ENCODE data around the gene DPP8.
"Not testable (repeated sequence)": the region's sequence is repeated elsewhere in the genome, so short reads cannot be mapped to it uniquely, and the experiment has no call there.

DPP8 gene

DNA sequence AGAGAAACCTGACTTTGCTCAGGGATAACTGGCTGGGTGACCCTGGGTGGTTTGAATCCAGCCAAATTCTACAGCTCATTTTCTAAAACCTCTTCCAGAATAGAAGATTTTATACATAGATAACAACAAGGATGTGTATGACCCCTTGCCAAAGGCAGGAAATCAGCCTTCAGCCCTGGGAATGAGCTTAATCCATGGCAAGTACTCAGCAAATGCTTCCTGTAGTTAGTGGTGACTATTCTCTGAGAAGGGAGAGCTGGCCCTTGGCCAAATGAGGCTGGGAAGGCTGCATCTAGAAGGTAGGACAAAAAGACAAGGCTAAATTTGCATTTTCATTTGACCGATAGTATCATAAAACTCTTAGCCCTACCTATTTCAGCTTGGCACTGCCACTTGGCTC is 8.1 kb upstream of the DPP8 start:
- no peak for DNase-seq (ENCODE audit: low read depth in 2 of 2)

GRCh38 chr15:65524226-65524625 is 6.7 kb upstream of the DPP8 start:
- DNase-seq (ENCODE audit: low read depth in 2 of 2): no peak

DNA sequence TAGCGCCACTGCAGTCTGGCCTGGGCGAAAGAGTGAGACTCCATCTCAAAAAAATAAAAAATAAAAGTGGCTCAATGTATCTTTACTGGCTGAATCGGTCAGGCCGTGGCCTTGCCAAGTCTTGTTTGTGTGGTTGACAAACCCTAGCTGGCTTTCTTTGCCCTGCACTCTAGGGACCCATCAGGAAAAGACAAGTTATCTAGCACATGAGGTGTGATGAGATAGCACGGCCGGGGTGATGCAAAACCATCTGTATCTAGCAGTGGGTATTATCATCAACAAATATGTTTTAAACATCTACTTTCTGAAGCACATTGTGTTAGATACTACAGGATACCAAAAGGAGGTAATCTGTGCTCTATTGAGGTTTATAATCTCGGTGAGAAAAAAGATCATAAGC is 3.9 kb upstream of the DPP8 start:
- DNase-seq (ENCODE audit: low read depth in 2 of 2): no peak

GRCh38 chr15:65518633-65519285 is 1.3 kb upstream of the DPP8 start:
- DNase-seq (ENCODE audit: low read depth in 2 of 2): no peak

GRCh38 chr15:65517866-65518207 is 348 bp upstream of the DPP8 start:
- DNase-seq (ENCODE audit: low read depth in 2 of 2): no peak

DNA sequence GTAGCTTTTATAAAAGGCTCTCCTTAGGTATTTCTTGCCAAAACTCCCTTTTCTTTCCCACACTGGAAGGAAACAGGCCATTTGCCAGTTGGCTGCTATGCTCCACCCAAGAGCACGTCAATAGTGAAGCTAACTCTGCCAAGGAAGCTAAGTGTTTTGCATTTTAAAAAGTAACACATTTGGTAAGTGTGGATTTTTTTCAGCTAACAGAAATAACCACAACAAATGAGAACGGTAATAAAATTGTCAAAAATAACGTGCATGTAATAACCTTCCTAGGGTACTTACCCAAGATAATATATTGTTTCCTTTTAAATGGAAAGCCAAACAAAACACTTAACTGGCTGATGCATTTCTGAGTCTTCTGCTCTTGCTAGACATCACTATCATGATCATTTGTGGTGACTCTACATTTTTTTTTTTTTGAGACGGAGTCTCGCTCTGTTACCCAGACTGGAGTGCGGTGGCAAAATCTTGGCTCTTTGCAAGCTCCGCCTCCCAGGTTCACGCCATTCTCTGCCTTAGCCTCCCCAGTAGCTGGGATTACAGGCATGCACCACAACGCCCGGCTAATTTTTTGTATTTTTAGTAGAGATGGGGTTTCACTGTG is 4.6 kb downstream of the DPP8 start:
- DNase-seq (ENCODE audit: low read depth in 2 of 2): no peak

- DNase-seq (ENCODE audit: low read depth in 2 of 2): no peak
Observed at GRCh38 chr15:65512189-65512588, 5.3 kb downstream of the DPP8 start.

GRCh38 chr15:65509321-65509720 is 8.2 kb downstream of the DPP8 start:
- DNase-seq (ENCODE audit: low read depth in 2 of 2): no peak

DNA sequence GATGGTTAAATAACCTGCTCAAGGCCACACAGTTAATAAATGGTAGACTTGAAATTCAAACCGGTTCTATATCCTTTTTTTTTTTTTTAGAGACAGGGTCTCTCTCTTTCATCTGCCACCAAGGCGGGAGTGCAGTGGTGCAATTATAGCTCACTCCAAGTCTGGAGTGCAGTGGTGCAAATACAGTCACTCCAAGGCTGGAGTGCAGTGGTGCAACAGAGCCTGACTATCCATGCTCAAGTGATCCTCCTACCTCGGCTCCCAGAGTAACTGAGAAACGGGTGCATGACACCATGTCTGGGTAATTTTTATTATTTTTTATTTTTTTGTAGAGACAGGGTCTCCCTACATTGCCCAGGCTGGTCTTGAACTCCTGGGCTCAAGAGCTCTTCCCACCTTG is 23.4 kb downstream of the DPP8 start:
- DNase-seq (ENCODE audit: low read depth in 2 of 2): no peak

DNA sequence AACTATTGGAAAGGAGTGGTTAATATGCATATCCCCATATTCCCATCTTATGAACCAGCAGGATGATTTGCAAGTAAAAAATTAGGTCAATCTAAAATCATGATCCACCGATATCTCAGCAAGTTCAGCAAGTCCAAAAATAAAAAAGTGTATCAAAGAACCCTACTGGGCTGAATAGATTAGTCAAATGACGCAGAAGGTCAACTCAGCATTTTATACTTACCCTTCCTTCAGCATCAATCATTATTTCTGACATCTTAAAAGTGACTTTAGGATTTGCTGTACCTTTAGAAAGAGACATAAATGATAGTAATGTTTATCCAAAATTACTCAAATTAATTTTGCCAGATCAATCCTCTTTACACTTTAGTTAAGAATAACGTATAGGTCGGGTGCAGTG is 32.6 kb downstream of the DPP8 start:
- DNase-seq (ENCODE audit: low read depth in 2 of 2): no peak

GRCh38 chr15:65476903-65477302 is 40.6 kb downstream of the DPP8 start:
- DNase-seq (ENCODE audit: low read depth in 2 of 2): no peak

DNA sequence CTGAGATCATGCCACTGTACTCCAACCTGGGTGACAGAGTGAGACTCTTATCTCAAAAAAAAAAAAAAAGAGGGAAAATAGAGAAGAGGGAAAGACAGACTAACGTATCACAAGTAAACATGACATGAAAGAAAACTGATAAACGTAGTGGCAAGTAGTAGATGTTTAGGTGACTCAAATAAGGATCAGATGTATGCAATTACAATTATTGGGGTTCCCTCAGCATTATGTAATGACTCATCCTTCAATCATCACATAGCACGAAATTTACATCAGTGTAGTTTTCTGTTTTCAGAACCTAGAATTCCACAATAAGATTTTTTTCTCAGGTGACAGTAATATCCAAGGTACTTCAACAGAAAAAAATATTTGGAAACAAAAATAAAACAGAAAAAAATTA is 46.6 kb downstream of the DPP8 start:
- no peak for DNase-seq (ENCODE audit: low read depth in 2 of 2)

- DNase-seq (ENCODE audit: low read depth in 2 of 2): no peak
Observed at GRCh38 chr15:65468229-65468909, 49.1 kb downstream of the DPP8 start.

DNA sequence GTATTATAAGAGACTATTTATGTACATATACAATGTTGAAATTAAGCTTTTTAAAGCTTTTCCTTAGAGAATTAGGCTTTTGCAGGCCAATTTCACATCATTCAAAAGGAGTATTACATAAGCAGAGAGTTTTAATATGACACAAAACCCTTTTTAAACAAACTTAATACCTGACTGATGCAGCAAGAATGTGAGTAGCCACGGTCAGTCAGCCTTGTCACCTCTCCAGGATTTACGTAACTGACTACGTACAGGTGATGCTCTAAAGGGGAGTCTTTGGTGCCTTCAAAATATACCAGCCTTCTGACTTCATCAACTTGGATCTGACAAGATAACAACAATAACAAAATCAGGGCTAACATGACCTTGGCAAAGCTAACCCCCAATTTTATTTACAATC is 50.6 kb downstream of the DPP8 start:
- DNase-seq (ENCODE audit: low read depth in 2 of 2): no peak

- not testable (repeated sequence) for DNase-seq (ENCODE audit: low read depth in 2 of 2)
Observed at GRCh38 chr15:65463096-65463495, 54.4 kb downstream of the DPP8 start.

DNA sequence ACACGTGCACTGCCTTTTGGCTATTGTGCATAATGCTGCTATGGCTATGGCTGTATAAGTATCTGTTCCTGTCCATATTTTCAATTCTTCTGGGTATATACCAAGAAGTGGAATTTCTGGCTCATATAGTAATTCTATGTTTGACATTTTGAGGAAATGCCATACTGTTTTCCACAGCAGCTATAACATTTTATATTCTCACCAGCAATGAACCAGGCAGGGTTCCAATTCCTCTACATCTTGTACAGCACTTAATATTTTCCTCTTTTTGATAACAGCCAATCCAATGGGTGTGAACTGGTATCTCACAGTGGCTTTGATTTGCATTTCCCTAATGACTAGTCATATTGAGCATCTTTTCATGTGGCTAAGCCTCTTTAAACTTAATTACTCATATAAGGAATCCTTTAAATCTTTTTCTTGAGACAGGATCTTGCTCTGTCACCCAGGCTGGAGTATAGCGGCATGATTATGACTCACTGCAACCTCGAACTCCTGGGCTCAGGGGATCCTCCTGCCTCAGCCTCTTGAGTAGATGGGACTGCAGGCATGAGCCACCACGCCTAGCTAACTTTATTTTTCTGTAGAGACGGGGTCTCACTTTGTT is 56.6 kb downstream of the DPP8 start:
- peak; percentile 26 for DNase-seq (ENCODE audit: low read depth in 2 of 2)

DNA sequence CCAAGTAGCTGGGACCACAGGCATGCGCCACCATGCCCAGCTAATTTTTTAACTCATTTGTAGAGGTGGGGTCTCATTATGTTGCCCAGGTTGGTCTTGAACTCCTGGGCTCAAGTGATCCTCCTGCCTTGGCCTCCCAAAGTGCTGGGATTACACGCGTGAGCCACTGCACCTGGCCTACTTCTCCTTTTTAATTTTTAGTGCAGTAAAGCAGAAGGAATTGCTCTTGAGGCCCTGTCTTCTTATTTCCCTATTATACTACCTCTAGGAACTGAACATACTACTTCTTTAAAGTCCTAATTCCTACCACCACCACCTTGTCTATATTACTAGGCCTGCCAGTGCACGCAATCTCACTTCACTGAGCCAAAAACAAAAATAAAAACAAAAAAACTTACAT is 62.2 kb downstream of the DPP8 start:
- not testable (repeated sequence) for DNase-seq (ENCODE audit: low read depth in 2 of 2)

DNA sequence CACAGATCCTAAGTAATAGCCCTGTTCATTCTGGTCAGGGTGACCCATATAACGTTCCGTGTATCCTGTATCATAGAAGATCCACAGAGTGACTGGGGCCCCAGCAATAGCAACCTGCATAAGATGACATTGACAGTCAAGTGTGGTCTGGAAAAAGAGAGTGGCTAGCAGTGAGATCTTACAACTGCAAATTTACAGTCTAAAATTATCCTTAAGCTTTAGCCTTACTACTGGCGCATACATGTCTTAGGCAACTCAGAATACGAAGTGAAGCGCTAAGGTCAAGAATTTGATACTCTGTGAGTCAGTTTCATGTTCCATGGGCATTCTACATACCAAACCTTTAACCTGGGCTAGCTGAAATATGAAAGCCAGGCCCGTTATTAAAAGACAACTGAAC is 65.5 kb downstream of the DPP8 start:
- no peak for DNase-seq (ENCODE audit: low read depth in 2 of 2)

GRCh38 chr15:65450556-65450955 is 66.9 kb downstream of the DPP8 start:
- no peak for DNase-seq (ENCODE audit: low read depth in 2 of 2)

- DNase-seq (ENCODE audit: low read depth in 2 of 2): no peak
Observed at GRCh38 chr15:65447145-65447544, 70.3 kb downstream of the DPP8 start.

DNA sequence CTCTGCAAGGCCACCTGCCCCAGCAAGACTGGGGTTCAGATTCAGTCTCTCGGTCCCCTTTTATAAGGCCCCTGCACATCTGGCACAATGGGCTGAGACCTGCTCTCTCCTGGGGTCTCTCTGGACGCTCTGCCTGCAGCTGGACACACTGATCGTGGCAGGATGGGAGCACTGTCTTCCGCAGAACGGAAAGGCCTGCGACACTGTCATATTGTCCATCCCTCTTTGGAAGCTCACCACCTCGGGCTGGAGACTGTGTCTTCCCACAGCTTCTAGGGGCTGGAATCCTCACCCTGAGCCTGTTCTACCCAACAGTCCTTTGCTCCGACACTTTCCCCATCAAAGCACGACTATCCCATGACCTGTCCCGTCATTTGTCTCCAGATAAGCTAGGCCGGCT is 83.3 kb downstream of the DPP8 start:
- DNase-seq (ENCODE audit: low read depth in 2 of 2): no peak

GRCh38 chr15:65431731-65432130 is 85.8 kb downstream of the DPP8 start:
- no peak for DNase-seq (ENCODE audit: low read depth in 2 of 2)

DNA sequence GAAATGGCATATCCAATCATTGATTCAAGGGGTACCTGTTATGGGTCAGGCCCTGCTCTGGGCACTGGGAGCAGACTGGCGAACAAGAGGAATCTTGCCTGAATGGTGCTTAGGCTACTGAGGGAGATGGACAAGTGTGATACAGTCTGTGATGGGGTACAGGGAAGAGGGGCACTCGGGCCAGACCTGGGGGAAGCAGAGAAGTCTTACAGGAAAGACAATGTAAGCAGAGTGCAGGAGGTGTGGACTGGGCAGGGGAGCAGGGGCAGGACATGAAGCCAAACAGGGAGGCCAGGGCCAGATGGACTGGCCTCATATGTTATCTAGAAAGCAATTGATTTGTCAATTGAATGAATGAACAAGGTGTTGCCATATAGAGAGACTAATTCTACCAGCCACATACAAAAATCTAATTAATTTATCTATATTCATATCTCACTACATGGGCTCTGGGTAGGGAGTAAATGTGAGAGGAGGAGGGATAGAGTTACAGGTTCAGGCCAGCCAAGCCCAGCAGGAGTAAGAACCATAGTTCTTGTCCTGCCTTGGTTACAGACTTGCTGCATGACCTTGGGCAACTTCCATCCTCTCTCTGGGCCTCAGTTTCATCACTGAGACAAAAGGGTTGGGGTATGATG is 91.2 kb downstream of the DPP8 start:
- no peak for DNase-seq (ENCODE audit: low read depth in 2 of 2)

All from stimulated activated CD4-positive, alpha-beta T cell treated with anti-CD3 and anti-CD28 coated beads, Interleukin-15, amount 100 ng/mL, for 48 hours (primary cell).